Measurements from ENCODE around the gene POLE3.

POLE3 gene

DNA sequence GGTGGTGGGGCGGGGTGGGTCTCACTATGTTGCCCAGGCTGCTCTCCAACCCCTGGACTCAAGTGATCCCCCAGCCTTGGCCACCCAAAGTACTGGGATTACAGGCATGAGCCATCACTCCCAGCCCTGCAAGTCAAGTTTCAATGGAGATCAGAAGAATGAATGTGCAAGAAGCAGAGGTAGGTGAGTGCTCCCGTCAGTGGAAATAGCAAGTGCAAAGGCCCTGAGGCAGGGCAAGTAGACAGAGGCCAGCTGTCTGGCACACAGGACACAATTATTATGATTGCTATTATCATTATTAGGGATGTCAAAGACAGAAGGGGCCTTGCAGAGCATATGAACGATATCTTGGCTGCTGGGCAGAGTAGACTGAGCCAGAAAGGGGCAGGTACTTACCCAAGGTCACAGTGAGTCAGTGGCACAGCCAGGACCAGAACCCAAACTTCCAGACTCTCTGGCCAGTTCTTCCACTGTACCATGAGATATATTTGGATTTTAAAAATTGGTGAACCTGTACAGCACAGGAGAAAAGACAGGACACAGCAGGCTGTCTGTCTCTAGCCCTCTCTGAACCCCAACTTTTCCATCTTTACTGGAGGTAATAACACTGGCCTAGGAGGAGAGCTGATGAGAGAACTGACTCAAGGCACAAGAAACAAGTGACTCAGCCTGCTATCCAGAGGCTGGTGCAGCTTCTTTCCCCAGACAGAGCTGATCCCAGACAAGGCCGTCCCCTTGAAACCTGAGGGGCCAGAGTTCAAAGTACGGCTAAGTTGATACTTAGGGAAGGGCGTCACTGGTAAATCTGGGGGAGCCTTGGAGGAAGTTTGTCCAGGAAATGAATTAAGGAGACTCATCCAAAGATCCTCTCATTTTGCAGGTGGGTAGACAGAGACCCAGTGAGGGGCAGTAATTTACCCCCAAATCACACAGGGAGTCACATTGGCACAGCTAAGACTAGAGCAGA, 35.1 kb downstream of the POLE3 start:
- TF ChIP-seq TCF12 (IDR thresholded peaks at IDR 0.05; ENCODE audit: low read depth) (no peak), FOXM1 (IDR thresholded peaks at IDR 0.05; ENCODE audit: borderline replicate concordance, low read depth) (no peak), CEBPB (IDR thresholded peaks at IDR 0.05) (no peak), CREB1 (IDR thresholded peaks at IDR 0.05; ENCODE audit: low read depth) (no peak), TEAD4 (IDR thresholded peaks at IDR 0.05) (no peak), EP300 (IDR thresholded peaks at IDR 0.05; ENCODE audit: borderline replicate concordance) (no peak), YY1 (IDR thresholded peaks at IDR 0.05; ENCODE audit: low read depth) (no peak), EGR1 (IDR thresholded peaks at IDR 0.05) (no peak), NFIC (IDR thresholded peaks at IDR 0.05) (no peak), ZBTB7A (IDR thresholded peaks at IDR 0.05; ENCODE audit: low read depth) (no peak), TAF1 (IDR thresholded peaks at IDR 0.05; ENCODE audit: low read depth) (no peak), RAD21 (IDR thresholded peaks at IDR 0.05; ENCODE audit: low read depth) (no peak)
- TF ChIP-seq, protein P1, sequence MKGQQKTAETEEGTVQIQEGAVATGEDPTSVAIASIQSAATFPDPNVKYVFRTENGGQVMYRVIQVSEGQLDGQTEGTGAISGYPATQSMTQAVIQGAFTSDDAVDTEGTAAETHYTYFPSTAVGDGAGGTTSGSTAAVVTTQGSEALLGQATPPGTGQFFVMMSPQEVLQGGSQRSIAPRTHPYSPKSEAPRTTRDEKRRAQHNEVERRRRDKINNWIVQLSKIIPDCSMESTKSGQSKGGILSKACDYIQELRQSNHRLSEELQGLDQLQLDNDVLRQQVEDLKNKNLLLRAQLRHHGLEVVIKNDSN (IDR thresholded peaks at IDR 0.05), result no peak
- TF ChIP-seq, protein P2, sequence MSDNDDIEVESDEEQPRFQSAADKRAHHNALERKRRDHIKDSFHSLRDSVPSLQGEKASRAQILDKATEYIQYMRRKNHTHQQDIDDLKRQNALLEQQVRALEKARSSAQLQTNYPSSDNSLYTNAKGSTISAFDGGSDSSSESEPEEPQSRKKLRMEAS (IDR thresholded peaks at IDR 0.05), result no peak
- TF ChIP-seq, protein P3, sequence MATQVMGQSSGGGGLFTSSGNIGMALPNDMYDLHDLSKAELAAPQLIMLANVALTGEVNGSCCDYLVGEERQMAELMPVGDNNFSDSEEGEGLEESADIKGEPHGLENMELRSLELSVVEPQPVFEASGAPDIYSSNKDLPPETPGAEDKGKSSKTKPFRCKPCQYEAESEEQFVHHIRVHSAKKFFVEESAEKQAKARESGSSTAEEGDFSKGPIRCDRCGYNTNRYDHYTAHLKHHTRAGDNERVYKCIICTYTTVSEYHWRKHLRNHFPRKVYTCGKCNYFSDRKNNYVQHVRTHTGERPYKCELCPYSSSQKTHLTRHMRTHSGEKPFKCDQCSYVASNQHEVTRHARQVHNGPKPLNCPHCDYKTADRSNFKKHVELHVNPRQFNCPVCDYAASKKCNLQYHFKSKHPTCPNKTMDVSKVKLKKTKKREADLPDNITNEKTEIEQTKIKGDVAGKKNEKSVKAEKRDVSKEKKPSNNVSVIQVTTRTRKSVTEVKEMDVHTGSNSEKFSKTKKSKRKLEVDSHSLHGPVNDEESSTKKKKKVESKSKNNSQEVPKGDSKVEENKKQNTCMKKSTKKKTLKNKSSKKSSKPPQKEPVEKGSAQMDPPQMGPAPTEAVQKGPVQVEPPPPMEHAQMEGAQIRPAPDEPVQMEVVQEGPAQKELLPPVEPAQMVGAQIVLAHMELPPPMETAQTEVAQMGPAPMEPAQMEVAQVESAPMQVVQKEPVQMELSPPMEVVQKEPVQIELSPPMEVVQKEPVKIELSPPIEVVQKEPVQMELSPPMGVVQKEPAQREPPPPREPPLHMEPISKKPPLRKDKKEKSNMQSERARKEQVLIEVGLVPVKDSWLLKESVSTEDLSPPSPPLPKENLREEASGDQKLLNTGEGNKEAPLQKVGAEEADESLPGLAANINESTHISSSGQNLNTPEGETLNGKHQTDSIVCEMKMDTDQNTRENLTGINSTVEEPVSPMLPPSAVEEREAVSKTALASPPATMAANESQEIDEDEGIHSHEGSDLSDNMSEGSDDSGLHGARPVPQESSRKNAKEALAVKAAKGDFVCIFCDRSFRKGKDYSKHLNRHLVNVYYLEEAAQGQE (IDR thresholded peaks at IDR 0.05; ENCODE audit: low read depth), result no peak

DNA sequence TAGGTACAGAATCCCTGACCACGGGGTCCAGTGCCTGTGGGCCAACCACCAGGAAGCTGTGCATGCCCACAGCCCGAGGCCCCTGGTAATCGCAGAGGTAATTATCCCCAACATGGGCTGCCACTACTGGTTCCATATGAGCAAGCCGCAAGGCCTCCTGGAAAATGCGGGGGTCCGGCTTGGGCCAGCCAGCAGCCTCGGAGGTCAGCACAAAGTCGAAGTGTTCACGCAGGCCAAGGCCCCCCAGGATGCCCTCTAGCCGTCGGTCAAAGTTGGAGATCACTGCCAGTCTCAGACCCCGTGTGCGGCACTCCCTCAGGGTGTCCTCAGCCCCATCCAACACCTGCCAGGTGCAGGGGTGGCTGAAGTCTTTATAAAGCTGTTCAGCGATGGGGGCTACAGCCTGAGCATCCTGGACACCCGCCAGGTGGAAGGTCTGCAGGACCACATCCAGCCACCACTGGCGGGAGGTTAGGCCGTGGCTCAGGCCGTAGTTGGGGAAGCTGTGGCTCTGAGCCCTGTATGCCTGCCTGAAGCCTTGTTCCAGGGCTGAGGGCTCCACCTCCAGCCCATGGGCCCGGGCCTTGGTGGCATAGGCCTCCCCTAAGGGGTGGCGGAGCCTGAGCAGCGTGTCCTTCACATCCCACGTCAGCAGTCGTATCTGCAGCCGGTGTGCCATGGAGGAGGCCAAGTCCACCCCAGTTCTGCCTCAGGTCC, 36.6 kb downstream of the POLE3 start:
- no peak for TF ChIP-seq NFIC (IDR thresholded peaks at IDR 0.05)
- TF ChIP-seq TAF1 (IDR thresholded peaks at IDR 0.05; ENCODE audit: low read depth), result no peak
- no peak for TF ChIP-seq EGR1 (IDR thresholded peaks at IDR 0.05)
- no peak for TF ChIP-seq ZBTB7A (IDR thresholded peaks at IDR 0.05; ENCODE audit: low read depth)
- no peak for TF ChIP-seq TCF12 (IDR thresholded peaks at IDR 0.05; ENCODE audit: low read depth)
- TF ChIP-seq FOXM1 (IDR thresholded peaks at IDR 0.05; ENCODE audit: borderline replicate concordance, low read depth), result no peak
- TF ChIP-seq CEBPB (IDR thresholded peaks at IDR 0.05), result no peak
- TF ChIP-seq, protein P1 (IDR thresholded peaks at IDR 0.05), result no peak
- TF ChIP-seq RAD21 (IDR thresholded peaks at IDR 0.05; ENCODE audit: low read depth), result no peak
- no peak for TF ChIP-seq YY1 (IDR thresholded peaks at IDR 0.05; ENCODE audit: low read depth)
- no peak for TF ChIP-seq CREB1 (IDR thresholded peaks at IDR 0.05; ENCODE audit: low read depth)
- TF ChIP-seq EP300 (IDR thresholded peaks at IDR 0.05; ENCODE audit: borderline replicate concordance), result no peak
- TF ChIP-seq, protein P3 (IDR thresholded peaks at IDR 0.05; ENCODE audit: low read depth), result no peak
- TF ChIP-seq, protein P2 (IDR thresholded peaks at IDR 0.05), result no peak
- no peak for TF ChIP-seq TEAD4 (IDR thresholded peaks at IDR 0.05)

DNA sequence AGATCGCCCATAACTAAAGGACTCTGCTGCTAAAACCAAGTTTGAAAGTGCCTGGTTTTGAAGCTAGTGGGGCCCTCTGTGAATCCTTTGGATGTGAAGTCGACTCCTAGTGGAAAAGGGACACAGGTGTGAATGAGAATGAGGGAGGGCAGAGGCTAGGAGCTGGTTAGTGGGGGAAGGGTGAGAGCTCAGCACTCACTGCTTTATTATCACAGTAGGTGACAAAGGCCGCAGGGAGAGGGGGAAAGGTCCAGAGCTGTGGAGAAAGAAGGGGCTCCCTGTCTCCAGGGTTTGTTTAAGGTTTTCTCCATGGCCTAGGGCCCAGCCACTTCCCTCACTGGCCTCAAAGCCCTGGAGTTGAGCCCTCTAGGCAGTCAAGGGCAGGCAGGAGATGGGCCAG, 37.2 kb downstream of the POLE3 start:
- TF ChIP-seq TEAD4 (IDR thresholded peaks at IDR 0.05) (no peak), EP300 (IDR thresholded peaks at IDR 0.05; ENCODE audit: borderline replicate concordance) (no peak), EGR1 (IDR thresholded peaks at IDR 0.05) (no peak), ZBTB7A (IDR thresholded peaks at IDR 0.05; ENCODE audit: low read depth) (no peak), FOXM1 (IDR thresholded peaks at IDR 0.05; ENCODE audit: borderline replicate concordance, low read depth) (no peak), NFIC (IDR thresholded peaks at IDR 0.05) (no peak), TCF12 (IDR thresholded peaks at IDR 0.05; ENCODE audit: low read depth) (no peak), TAF1 (IDR thresholded peaks at IDR 0.05; ENCODE audit: low read depth) (no peak), CREB1 (IDR thresholded peaks at IDR 0.05; ENCODE audit: low read depth) (no peak), RAD21 (IDR thresholded peaks at IDR 0.05; ENCODE audit: low read depth) (no peak), CEBPB (IDR thresholded peaks at IDR 0.05) (no peak), YY1 (IDR thresholded peaks at IDR 0.05; ENCODE audit: low read depth) (no peak)
- TF ChIP-seq, protein P1 (IDR thresholded peaks at IDR 0.05), result no peak
- TF ChIP-seq, protein P3 (IDR thresholded peaks at IDR 0.05; ENCODE audit: low read depth), result no peak
- TF ChIP-seq, protein P2 (IDR thresholded peaks at IDR 0.05), result no peak
